ENCODE measurements around the gene E2F4. TPM values are rescaled to one million over a fixed set of nuclear protein-coding genes. Genes with fewer than 3 reads are reported as not detected.

E2F4 gene
- total RNA-seq, 1 donor from 2014 or later = 78.1 TPM

- Histone ChIP-seq H3K9me3 (no peaks in the 10 kb centered on the region), H3K4me1 (peaks cover 3% of the 10 kb centered on the region), H3K27ac (no peak overlapping the region), H3K36me3 (peaks cover 0 to 18% of the 10 kb centered on the region in 2 donors), H3K27me3 (no peaks in the 10 kb centered on the region), H3K4me3 (no peak overlapping the region)
- TF ChIP-seq POLR2AphosphoS5 (IDR thresholded peaks at IDR 0.05; ENCODE audit: insufficient read depth in 1 of 2, low read depth in 1 of 2) (no peak), POLR2A (IDR thresholded peaks at IDR 0.05) (no peak)
- no peak for DNase-seq (ENCODE audit: extremely low spot score in 2 of 2)
- intact Hi-C loops (cut with DNase I) = no loop called here
Observed at GRCh38 chr16:67204076-67204475, 12.1 kb downstream of the E2F4 start.

- Histone ChIP-seq H3K27ac (no peak overlapping the region), H3K27me3 (no peaks in the 10 kb centered on the region), H3K4me1 (no peaks in the 10 kb centered on the region), H3K36me3 (peaks cover 0 to 14% of the 10 kb centered on the region in 2 donors), H3K4me3 (no peak overlapping the region), H3K9me3 (no peaks in the 10 kb centered on the region)
- intact Hi-C loops (cut with DNase I) = no loop called here
- no peak for TF ChIP-seq POLR2AphosphoS5 (IDR thresholded peaks at IDR 0.05; ENCODE audit: insufficient read depth in 1 of 2, low read depth in 1 of 2)
- TF ChIP-seq POLR2A (IDR thresholded peaks at IDR 0.05) = no peak
- no peak for TF ChIP-seq CTCF (IDR thresholded peaks at IDR 0.05)
- no peak for DNase-seq (ENCODE audit: extremely low spot score in 2 of 2)
Observed at GRCh38 chr16:67206129-67206837, 14.3 kb downstream of the E2F4 start.

GRCh38 chr16:67206838-67207248 lies 14.9 kb downstream of the E2F4 start:
- intact Hi-C loops (cut with DNase I) = no loop called here
- Histone ChIP-seq H3K36me3 (peaks cover 0 to 10% of the 10 kb centered on the region in 2 donors), H3K4me1 (no peaks in the 10 kb centered on the region), H3K9me3 (no peaks in the 10 kb centered on the region), H3K27me3 (no peaks in the 10 kb centered on the region), H3K27ac (no peak overlapping the region), H3K4me3 (no peak overlapping the region)
- no peak for TF ChIP-seq CTCF (IDR thresholded peaks at IDR 0.05)
- TF ChIP-seq POLR2AphosphoS5 (IDR thresholded peaks at IDR 0.05; ENCODE audit: insufficient read depth in 1 of 2, low read depth in 1 of 2) = no peak
- TF ChIP-seq POLR2A (IDR thresholded peaks at IDR 0.05) = no peak
- no peak for DNase-seq (ENCODE audit: extremely low spot score in 2 of 2)

- Histone ChIP-seq H3K4me1 (no peaks in the 10 kb centered on the region), H3K4me3 (no peak overlapping the region), H3K27ac (no peak overlapping the region), H3K9me3 (no peaks in the 10 kb centered on the region), H3K27me3 (no peaks in the 10 kb centered on the region), H3K36me3 (peaks cover 0 to 3% of the 10 kb centered on the region in 2 donors)
- intact Hi-C loops (cut with DNase I) = no loop called here
- no peak for DNase-seq (ENCODE audit: extremely low spot score in 2 of 2)
- TF ChIP-seq POLR2A (IDR thresholded peaks at IDR 0.05) (no peak), POLR2AphosphoS5 (IDR thresholded peaks at IDR 0.05; ENCODE audit: insufficient read depth in 1 of 2, low read depth in 1 of 2) (no peak), CTCF (IDR thresholded peaks at IDR 0.05) (no peak)
Observed at GRCh38 chr16:67207249-67208091, 15.5 kb downstream of the E2F4 start.

- Histone ChIP-seq H3K27me3 (no peaks in the 10 kb centered on the region), H3K4me3 (no peak overlapping the region), H3K4me1 (no peaks in the 10 kb centered on the region), H3K36me3 (no peaks in the 10 kb centered on the region), H3K27ac (no peak overlapping the region), H3K9me3 (no peaks in the 10 kb centered on the region)
- TF ChIP-seq POLR2A (IDR thresholded peaks at IDR 0.05) (no peak), POLR2AphosphoS5 (IDR thresholded peaks at IDR 0.05; ENCODE audit: insufficient read depth in 1 of 2, low read depth in 1 of 2) (no peak), CTCF (IDR thresholded peaks at IDR 0.05) (no peak)
- intact Hi-C loops (cut with DNase I) = no loop called here
- DNase-seq (ENCODE audit: extremely low spot score in 2 of 2) = no peak
Observed at GRCh38 chr16:67208154-67208896, 16.4 kb downstream of the E2F4 start.
